ENCODE results near the gene SCAI.
"Not testable (repeated sequence)": the region's sequence is repeated elsewhere in the genome, so short reads cannot be mapped to it uniquely, and the experiment has no call there.

Gene SCAI

GRCh38 chr9:125147401-125147951 lies 4.1 kb upstream of the SCAI start:
- DNase-seq: no peak

- DNase-seq: no peak
Measured at GRCh38 chr9:125146247-125146646, 2.9 kb upstream of the SCAI start.

- DNase-seq: no peak
Measured at GRCh38 chr9:125145425-125145824, 2.1 kb upstream of the SCAI start.

GRCh38 chr9:125142560-125143376 lies 560 bp downstream of the SCAI start:
- peak; percentile 44 for DNase-seq

- no peak for DNase-seq
Measured at GRCh38 chr9:125141751-125142150, 1.6 kb downstream of the SCAI start.

- no peak for DNase-seq
Measured at GRCh38 chr9:125141251-125141650, 2.1 kb downstream of the SCAI start.

GRCh38 chr9:125140576-125140975 lies 2.8 kb downstream of the SCAI start:
- DNase-seq: no peak

GRCh38 chr9:125137200-125137599 lies 6.1 kb downstream of the SCAI start:
- DNase-seq: no peak

- DNase-seq: no peak
Measured at GRCh38 chr9:125134976-125135375, 8.4 kb downstream of the SCAI start.

- DNase-seq: no peak
Measured at GRCh38 chr9:125133403-125134329, 9.7 kb downstream of the SCAI start.

GRCh38 chr9:125131778-125132177 lies 11.6 kb downstream of the SCAI start:
- DNase-seq: no peak

- DNase-seq: no peak
Measured at GRCh38 chr9:125126019-125126746, 17.1 kb downstream of the SCAI start.

GRCh38 chr9:125125523-125125922 lies 17.8 kb downstream of the SCAI start:
- DNase-seq: no peak

GRCh38 chr9:125121146-125121545 lies 22.2 kb downstream of the SCAI start:
- DNase-seq: no peak

GRCh38 chr9:125119643-125120286 lies 23.6 kb downstream of the SCAI start:
- DNase-seq: no peak

- not testable (repeated sequence) for DNase-seq
Measured at GRCh38 chr9:125118696-125119095, 24.6 kb downstream of the SCAI start.

GRCh38 chr9:125114503-125114902 lies 28.8 kb downstream of the SCAI start:
- DNase-seq: not testable (repeated sequence)

- DNase-seq: no peak
Measured at GRCh38 chr9:125110464-125110863, 32.9 kb downstream of the SCAI start.

- not testable (repeated sequence) for DNase-seq
Measured at GRCh38 chr9:125108541-125108940, 34.8 kb downstream of the SCAI start.

- no peak for DNase-seq
Measured at GRCh38 chr9:125106285-125106893, 36.9 kb downstream of the SCAI start.

- DNase-seq: no peak
Measured at GRCh38 chr9:125103770-125104460, 39.4 kb downstream of the SCAI start.
